GM13976 (cell line): ENCODE results near the gene PAIP2.

ENCODE experiments used
- DNase-seq: peaks from one replicate; pipeline ENCODE4 v3.0.0; 2012; ENCODE audit warnings: low spot score
- in situ Hi-C: fragments of 300-500 bp; cut with MboI; formaldehyde crosslinking; loops from one replicate; pipeline ENCODE4 v1.12.0; 2022; ENCODE audit warnings: low sequenced_read_pairs, mixed read lengths, inconsistent platforms; ENCODE audit not compliant: unreplicated experiment
- TF ChIP-seq, protein P1 (sequence below): IDR thresholded peaks from 2 replicates; pipeline ENCODE4 v1.5.1; 2012; ENCODE audit warnings: borderline replicate concordance, mild to moderate bottlenecking; ENCODE audit not compliant: insufficient read depth; ENCODE audit errors: extremely low read depth, missing control alignments, control extremely low read depth

Gene PAIP2

DNA sequence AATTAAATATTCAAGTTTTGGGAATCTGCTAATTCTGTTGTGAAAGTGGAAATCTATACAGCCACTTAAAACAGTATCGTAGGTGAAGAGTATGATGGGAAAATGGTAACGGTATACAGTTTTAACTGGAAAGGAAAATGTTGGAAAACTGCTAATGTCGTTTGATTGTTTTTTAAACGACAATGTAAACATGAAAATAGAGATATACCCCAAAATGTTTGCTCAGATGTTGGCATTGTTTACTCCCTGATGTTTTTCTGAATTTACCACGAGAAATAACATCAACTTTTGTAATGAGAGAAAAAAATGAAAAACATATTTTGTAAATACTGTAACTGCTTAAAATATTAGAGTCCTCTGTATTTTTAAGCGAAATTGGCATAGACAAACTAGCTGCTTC, 45.5 kb upstream of the PAIP2 start:
- DNase-seq, result no peak
- TF ChIP-seq, protein P1, sequence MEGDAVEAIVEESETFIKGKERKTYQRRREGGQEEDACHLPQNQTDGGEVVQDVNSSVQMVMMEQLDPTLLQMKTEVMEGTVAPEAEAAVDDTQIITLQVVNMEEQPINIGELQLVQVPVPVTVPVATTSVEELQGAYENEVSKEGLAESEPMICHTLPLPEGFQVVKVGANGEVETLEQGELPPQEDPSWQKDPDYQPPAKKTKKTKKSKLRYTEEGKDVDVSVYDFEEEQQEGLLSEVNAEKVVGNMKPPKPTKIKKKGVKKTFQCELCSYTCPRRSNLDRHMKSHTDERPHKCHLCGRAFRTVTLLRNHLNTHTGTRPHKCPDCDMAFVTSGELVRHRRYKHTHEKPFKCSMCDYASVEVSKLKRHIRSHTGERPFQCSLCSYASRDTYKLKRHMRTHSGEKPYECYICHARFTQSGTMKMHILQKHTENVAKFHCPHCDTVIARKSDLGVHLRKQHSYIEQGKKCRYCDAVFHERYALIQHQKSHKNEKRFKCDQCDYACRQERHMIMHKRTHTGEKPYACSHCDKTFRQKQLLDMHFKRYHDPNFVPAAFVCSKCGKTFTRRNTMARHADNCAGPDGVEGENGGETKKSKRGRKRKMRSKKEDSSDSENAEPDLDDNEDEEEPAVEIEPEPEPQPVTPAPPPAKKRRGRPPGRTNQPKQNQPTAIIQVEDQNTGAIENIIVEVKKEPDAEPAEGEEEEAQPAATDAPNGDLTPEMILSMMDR, result no peak
- in situ Hi-C loops, result no loop called here

DNA sequence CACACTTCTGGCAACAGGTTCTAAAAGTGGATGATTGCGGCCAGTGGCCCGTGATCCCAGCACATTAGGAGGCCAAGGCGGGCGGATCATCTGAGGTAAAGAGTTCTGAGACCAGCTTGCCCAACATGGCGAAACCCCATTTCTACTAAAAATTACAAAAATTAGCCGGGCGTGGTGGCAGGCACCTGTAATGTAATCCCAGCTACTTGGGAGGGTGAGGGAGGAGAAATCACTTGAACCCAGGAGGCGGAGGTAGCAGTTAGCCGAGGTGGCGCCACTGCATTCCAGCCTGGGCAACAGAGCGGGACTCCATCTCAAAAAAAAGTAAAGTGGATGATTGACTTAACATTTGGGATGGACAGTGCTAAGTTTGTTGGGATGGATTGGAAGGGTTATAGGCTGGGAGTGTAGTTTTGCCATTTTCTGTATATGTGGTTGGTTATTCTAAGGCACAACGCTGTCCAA, 44.8 kb upstream of the PAIP2 start:
- no peak for DNase-seq
- TF ChIP-seq, protein P1, result no peak
- in situ Hi-C loops, result no loop called here

DNA sequence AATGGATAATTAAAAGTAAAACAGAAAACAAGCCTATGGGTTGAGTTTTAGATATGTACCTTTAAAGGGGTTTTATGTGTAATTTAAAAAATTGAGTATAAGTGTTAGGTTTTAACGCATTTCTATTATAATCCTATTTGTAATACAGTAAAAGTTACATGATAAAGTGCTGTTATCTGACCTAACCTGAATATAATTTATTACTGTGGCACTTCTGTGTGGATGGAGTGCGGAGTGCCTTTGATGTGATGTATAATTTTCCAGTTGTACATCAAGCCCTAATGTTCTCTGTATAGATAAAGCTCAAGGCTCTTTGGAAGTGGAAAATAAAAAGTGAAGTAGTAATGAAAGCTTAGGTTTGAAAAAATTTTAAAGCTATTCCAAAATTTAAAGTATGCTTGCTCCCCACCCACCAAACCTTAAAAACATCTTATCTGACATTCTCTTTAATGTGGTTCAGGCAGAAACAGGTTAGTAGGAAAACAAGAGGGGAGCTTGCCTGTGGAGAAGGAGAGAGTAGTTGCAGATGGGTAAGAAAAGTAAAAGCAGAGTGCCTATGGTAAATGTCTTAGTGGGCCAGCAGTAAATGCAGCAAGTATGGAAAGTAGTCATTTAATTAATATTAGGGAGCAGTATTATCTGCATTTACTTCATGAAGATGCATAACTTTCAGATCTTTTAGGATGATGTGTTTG, 44.1 kb upstream of the PAIP2 start:
- TF ChIP-seq, protein P1, result no peak
- in situ Hi-C loops, result no loop called here
- no peak for DNase-seq

DNA sequence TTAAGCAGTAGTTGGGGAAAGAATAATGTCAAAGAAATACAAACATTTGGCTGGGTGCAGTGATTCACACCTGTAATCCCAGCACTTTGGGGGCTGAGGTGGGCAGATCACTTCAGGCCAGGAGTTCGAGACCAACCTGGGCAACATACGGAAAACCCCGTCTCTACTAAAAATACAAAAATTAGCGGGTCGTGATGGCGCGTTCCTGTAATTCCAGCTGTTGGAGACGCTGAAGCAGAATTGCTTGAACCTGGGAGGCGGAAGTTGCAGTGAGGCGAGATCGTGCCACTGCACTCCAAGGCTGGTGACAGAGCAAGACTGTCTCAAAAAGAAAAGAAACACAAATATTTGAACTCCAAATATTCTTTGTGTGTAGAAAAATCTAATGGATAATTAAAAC, 43.4 kb upstream of the PAIP2 start:
- TF ChIP-seq, protein P1, result no peak
- in situ Hi-C loops, result no loop called here

DNA sequence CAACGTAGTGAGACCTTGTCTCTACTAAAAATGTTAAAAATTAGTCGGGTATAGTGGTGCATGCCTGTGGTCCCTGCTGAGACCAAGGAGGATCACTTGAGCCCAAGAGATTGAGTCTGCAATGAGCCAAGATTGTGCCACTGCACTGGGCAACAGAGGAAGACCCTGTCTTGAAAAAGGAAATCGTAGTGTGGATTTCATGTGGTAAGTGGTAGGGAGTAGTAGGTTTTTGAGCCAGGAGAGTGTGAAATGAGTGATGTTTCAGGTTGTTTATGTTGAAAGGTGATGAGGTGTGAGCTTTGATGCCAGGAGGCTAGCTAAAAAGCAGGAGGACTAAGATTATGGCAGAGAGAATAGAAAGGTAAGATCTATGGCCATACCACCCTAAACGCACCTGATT, 42.2 kb upstream of the PAIP2 start:
- in situ Hi-C loops, result no loop called here
- no peak for DNase-seq
- TF ChIP-seq, protein P1, result no peak

More for the DNA sequence above, 43.4 kb upstream of the PAIP2 start:
- no peak for DNase-seq

DNA sequence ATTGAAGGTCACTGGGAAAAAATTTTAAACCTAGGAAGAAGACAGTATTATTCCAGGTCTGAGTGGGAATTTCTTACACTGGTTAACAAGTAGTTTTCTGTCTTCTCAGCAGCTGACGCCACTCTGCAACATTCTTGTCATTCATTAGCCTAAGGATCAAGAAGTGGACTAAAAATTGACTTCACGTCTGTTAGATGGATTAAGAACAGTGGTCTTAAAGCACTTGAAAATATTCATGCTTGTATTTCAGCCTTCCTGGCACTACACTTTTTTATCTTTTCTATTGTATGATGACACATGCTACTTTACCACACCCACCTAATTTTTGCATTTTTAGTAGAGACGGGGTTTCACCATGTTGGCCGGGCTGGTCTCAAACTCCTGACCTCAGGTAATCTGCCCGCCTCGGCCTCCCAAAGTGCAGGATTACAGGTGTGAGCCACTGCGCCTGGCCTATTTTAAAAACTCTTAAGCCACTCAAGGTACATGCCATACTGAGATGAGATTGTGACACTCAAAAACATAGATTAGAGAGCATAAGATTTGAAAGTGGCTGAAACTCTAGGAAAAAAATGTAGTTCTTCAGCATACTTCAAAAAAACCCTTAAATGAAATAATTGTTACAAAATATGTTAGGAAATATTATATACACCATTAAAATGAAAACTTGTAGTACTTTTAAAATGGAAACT, 39.7 kb upstream of the PAIP2 start:
- in situ Hi-C loops, result no loop called here
- TF ChIP-seq, protein P1, result no peak
- DNase-seq, result no peak
